GM19193 (cell line): ENCODE data around the gene TREML2.

Source experiments
- POLR2A ChIP-seq: IDR thresholded peaks from 4 replicates; pipeline ENCODE4 v1.6.1; 2011; ENCODE audit not compliant: insufficient read depth, insufficient read length; ENCODE audit errors: extremely low read depth

The TREML2 gene

GRCh38 chr6:41200901-41201763, at the start of gene TREML2:
Gene TREML2 (minus strand): TSS chr6:41201149. CDS start chr6:41201008, 141 bp downstream.
- no peak for TF ChIP-seq POLR2A

GRCh38 chr6:41247882-41248705, 47.1 kb upstream of the TREML2 start:
- no peak for TF ChIP-seq POLR2A

DNA sequence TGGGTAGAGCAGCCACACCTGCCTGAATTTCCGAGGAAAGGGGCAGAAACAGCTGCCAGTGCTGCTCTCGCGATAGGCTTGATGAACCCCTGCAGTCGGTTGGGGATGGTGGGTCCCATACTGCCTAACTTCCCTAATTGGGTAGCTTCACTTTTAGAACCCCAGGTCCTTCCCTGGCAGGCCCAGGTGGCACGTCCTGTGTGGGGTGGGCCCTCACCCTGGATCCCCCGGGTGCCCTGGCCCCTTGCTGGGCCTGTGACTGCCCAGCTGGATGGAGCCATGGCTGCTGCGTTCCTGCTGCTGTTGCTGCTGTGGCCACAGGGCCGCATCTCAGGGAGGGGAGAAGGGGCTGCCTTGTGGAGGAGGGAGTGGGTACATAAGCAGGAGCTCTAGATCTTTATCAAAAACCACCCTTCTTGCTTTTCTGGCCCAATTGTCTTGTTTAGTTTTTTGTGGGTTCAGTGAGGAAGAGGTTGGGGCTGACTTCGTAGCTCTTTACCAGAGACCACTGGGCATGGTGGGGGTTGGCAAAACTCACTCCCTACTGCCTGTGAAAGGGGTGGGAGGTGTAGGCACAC, 46.4 kb upstream of the TREML2 start:
- no peak for TF ChIP-seq POLR2A

DNA sequence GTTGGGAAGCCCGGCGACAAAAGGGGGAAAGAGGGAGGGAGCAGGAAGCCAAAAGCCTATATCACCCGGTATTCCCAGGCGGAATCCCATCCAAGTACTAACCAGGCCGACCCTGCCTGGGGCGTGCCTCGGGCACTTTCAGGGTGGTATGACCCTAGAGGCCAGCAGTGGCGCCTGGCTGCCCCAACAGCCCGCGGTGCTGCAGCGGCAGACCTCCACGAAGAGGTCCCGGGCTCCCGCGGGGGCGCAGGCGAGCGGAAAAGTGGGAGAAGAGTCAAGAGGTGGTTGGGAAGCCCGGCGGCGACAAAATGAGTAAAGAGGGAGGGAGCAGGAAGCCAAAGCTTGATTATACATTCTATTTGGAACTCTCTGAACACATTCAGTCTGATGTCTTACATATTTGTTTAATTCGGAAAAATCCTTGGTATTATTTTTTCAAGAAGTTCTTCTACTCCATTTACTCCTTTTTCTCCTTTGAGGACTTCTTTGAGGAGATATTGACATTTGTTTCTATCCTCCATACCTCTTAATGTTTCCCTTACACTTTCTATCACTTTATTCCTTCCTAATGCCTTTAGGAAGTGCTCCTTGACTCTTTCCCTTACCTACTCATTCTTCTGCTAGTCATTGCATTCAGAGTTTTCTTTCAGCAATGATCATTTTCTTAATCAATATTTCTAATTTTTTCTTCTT, 38.7 kb upstream of the TREML2 start:
- TF ChIP-seq POLR2A, result no peak

- TF ChIP-seq POLR2A, result no peak
These were observed 36.2 kb upstream of the TREML2 start for GRCh38 chr6:41237128-41237527.

DNA sequence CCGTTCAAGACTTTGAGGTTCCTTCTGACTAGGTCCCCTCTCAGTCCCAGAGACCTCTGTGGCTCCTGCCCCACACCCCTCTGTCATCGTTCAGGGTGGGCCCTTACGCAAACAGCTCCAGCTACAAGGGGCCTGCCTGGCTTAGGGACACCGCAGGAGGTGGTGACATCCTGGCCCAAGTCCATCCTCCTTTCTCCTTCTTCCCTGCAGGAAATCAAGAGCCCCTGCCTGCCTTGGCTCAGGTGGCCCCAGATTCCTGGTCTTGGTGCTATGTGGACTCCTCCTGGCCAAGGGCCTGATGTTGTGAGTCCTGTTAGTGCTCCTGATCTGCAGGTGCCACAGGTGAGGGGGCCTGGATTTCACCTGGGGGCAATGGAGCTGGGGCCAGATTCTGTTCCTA, 35.3 kb upstream of the TREML2 start:
- no peak for TF ChIP-seq POLR2A

GRCh38 chr6:41232667-41233066, 31.7 kb upstream of the TREML2 start:
- no peak for TF ChIP-seq POLR2A

- TF ChIP-seq POLR2A, result no peak
These were observed 30.3 kb upstream of the TREML2 start for GRCh38 chr6:41231246-41231645.

GRCh38 chr6:41229721-41230120, 28.8 kb upstream of the TREML2 start:
- TF ChIP-seq POLR2A, result no peak

DNA sequence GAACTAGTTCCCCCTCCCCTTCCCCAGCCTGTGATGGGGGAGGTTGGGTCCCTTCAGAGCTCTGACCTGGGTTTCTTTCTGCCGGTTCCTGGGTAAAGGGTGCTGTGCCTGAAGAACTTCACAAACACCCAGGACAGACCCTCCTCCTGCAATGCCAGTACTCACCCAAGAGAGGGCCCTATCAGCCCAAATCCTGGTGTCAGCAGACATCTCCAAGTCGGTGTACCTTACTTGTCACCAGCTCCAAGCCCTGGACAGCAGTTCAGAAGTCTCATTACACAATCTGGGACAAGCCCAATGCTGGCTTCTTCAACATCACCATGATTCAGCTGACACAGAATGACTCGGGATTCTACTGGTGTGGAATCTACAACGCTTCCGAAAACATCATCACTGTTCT, 27.7 kb upstream of the TREML2 start:
- TF ChIP-seq POLR2A, result no peak

GRCh38 chr6:41228096-41228495, 27.1 kb upstream of the TREML2 start, which contains the start of gene TREML4:
Gene TREML4 (plus strand): TSS chr6:41228349. CDS start chr6:41228428, 79 bp downstream.
- no peak for TF ChIP-seq POLR2A

GRCh38 chr6:41226752-41227151, 25.8 kb upstream of the TREML2 start:
- no peak for TF ChIP-seq POLR2A

- TF ChIP-seq POLR2A, result no peak
These were observed 23.9 kb upstream of the TREML2 start for GRCh38 chr6:41224800-41225199.

DNA sequence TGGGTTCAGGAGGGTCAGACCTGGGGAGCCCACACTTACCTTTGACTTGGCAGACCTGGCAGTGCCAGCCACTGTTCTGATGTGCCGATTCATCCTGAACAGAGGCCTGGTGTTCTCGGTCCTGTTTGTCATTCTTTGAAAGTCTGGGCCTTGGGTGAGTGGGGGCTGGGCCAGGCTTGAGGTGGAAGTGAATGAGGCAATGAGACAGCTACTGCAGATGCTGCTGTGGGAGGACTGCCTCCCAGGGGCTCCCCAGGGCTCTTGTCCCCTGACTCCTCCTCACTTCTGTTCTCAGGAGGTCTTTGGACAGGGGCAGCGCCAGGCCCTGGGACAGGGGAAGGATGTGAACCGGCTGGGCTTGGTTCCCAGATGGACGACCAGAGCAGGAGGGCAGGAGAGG, 21.6 kb upstream of the TREML2 start:
- no peak for TF ChIP-seq POLR2A

DNA sequence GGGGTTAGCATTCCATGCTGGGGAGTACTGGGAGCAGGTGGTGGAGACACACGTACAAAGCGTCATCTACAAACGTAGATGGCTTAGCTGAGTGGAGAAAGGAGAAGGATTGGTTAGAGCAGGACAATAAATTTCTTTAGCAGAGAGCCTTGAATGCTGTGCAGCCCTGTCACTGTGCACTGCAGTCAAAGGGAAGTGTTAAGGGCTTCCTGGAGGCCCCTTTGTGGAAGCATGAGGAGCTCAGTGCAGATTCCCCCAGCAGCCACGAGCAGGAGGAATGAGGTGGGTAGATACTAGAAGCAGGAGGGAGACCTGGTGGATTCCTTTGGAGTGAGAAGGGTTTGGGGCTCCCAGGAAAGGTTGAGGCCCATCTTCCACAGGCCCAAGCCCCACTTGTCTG, 21.1 kb upstream of the TREML2 start:
- no peak for TF ChIP-seq POLR2A
